Cardiac fibroblast (primary cell): ENCODE data around the gene ERC2.

Experiments used
- DNase-seq, 2 donors: peaks; one replicate each; pipeline versions ENCODE4 v3.0.0 to v3.0.0-alpha.2; 2010; ENCODE audit warnings: low read depth in 2 of 2
- H3K4me3 ChIP-seq, 2 donors: replicated peaks in 1 of 2; 1 replicate in 1 of 2; 2 replicates in 1 of 2; pipeline ENCODE4 v1.5.1; 2011; ENCODE audit warnings: low read depth in 2 of 2, low read length in 2 of 2, mild to moderate bottlenecking in 2 of 2, moderate library complexity in 1 of 2
- CTCF ChIP-seq: IDR thresholded peaks from one replicate; pipeline ENCODE4 v1.5.1; 2011; ENCODE audit warnings: low read depth, mild to moderate bottlenecking, low read length, inconsistent platforms

ERC2 gene

GRCh38 chr3:55629432-55629831 is 838.8 kb downstream of the ERC2 start:
- H3K4me3 ChIP-seq: no peak overlapping the region
- no peak for TF ChIP-seq CTCF
- peak; percentile 9 to 13 for DNase-seq

GRCh38 chr3:55626279-55626665 is 842.0 kb downstream of the ERC2 start:
- DNase-seq: no peak
- no peak overlapping the region for H3K4me3 ChIP-seq
- no peak for TF ChIP-seq CTCF

- peak in 1 of 2 donors; percentile 54 for DNase-seq
- H3K4me3 ChIP-seq: no peak overlapping the region
- TF ChIP-seq CTCF: no peak
Observed at GRCh38 chr3:55624238-55624637, 844.0 kb downstream of the ERC2 start.

- no peak overlapping the region for H3K4me3 ChIP-seq
- no peak for TF ChIP-seq CTCF
- DNase-seq: peak in 1 of 2 donors; percentile 34
Observed at GRCh38 chr3:55623786-55624185, 844.5 kb downstream of the ERC2 start.

- no peak for TF ChIP-seq CTCF
- peak in 1 of 2 donors; percentile 10 for DNase-seq
- H3K4me3 ChIP-seq: no peak overlapping the region
Observed at GRCh38 chr3:55622733-55623132, 845.5 kb downstream of the ERC2 start.

- no peak overlapping the region for H3K4me3 ChIP-seq
- peak in 1 of 2 donors; percentile 43 for DNase-seq
- no peak for TF ChIP-seq CTCF
Observed at GRCh38 chr3:55622116-55622515, 846.2 kb downstream of the ERC2 start.

- TF ChIP-seq CTCF: no peak
- no peak for DNase-seq
Observed at GRCh38 chr3:55621648-55622047, 846.6 kb downstream of the ERC2 start.

More at GRCh38 chr3:55621648-55622047, 846.6 kb downstream of the ERC2 start:
- H3K4me3 ChIP-seq: no peak overlapping the region
